Measurements from ENCODE around the gene SAFB2.

- no peak for TF ChIP-seq POLR2A (IDR thresholded peaks at IDR 0.05; ENCODE audit: low read depth, low read length)
- TF ChIP-seq POLR2AphosphoS5 (IDR thresholded peaks at IDR 0.05; ENCODE audit: low read depth, low read length), result no peak
- no peak for TF ChIP-seq SPI1 (IDR thresholded peaks at IDR 0.05; ENCODE audit: low read depth, low read length)
These were observed 15.4 kb upstream of the SAFB2 start for GRCh38 chr19:5637971-5638370.
